NCI-H2029 (cell line): ENCODE measurements around the gene CIZ1.
"Not testable (repeated sequence)": the region's sequence is repeated elsewhere in the genome, so short reads cannot be mapped to it uniquely, and the experiment has no call there.

ENCODE experiments used
- DNase-seq: peaks from one replicate; lab custom pipeline; 2025; lab: John Stamatoyannopoulos, UW

CIZ1 gene

GRCh38 chr9:128190516-128191405 lies 611 bp downstream of the CIZ1 start:
- no peak for DNase-seq

GRCh38 chr9:128190013-128190412 lies 1.4 kb downstream of the CIZ1 start:
- no peak for DNase-seq

GRCh38 chr9:128188209-128188608 lies 3.2 kb downstream of the CIZ1 start:
- no peak for DNase-seq

GRCh38 chr9:128187361-128187760 lies 4.0 kb downstream of the CIZ1 start:
- DNase-seq = no peak

- DNase-seq = no peak
These were observed 5.1 kb downstream of the CIZ1 start for GRCh38 chr9:128185979-128186965.

GRCh38 chr9:128182893-128183588 lies 8.3 kb downstream of the CIZ1 start:
- no peak for DNase-seq

GRCh38 chr9:128181480-128181879 lies 9.9 kb downstream of the CIZ1 start:
- not testable (repeated sequence) for DNase-seq

- DNase-seq = no peak
These were observed 10.9 kb downstream of the CIZ1 start for GRCh38 chr9:128180447-128180846.

GRCh38 chr9:128180001-128180400 lies 11.4 kb downstream of the CIZ1 start:
- DNase-seq = no peak

GRCh38 chr9:128178806-128179431 lies 12.5 kb downstream of the CIZ1 start:
- DNase-seq = no peak

GRCh38 chr9:128175726-128176125 lies 15.6 kb downstream of the CIZ1 start:
- no peak for DNase-seq

- DNase-seq = no peak
These were observed 16.2 kb downstream of the CIZ1 start for GRCh38 chr9:128175102-128175563.

GRCh38 chr9:128174062-128174461 lies 17.3 kb downstream of the CIZ1 start:
- no peak for DNase-seq

- DNase-seq = no peak
These were observed 21.4 kb downstream of the CIZ1 start for GRCh38 chr9:128169925-128170324.

GRCh38 chr9:128169492-128169891 lies 21.9 kb downstream of the CIZ1 start:
- DNase-seq = no peak

GRCh38 chr9:128168731-128169308 lies 22.6 kb downstream of the CIZ1 start:
- DNase-seq = no peak

GRCh38 chr9:128167209-128167608 lies 24.2 kb downstream of the CIZ1 start:
- DNase-seq = no peak

GRCh38 chr9:128166169-128166568 lies 25.2 kb downstream of the CIZ1 start:
- DNase-seq = no peak

GRCh38 chr9:128164307-128164885 lies 27.0 kb downstream of the CIZ1 start:
- DNase-seq = no peak

GRCh38 chr9:128163523-128164306 lies 27.7 kb downstream of the CIZ1 start:
- DNase-seq = no peak
